K562 (cell line): ENCODE data around the gene BTBD17. TPM values are rescaled to one million over a fixed set of nuclear protein-coding genes. Genes with fewer than 3 reads are reported as not detected.

ENCODE experiments used
- ATAC-seq: fragments of 200-7000 bp; cut with Tn5 transposase; 3 replicates; pipeline ENCODE4 v1.9.1; 2020; ENCODE audit warnings: moderate library complexity
- BruUV-seq: library from RNA; stranded (reverse); fragments of 400-500 nt; replicated peaks from 2 replicates; lab custom pipeline; 2021; lab: Mats Ljungman, UMichigan
- CTCF ChIA-PET: fragments of 300-600 bp; formaldehyde crosslinking; extraction: SDS; loops from one replicate; lab custom pipeline; 2021; ENCODE audit warnings: low intra/inter-chr PET ratio; lab: Yijun Ruan, JAX
- POLR2A ChIA-PET: fragments of 300-600, 350-650 bp; sonication (Branson Sonifier 250); formaldehyde crosslinking; extraction: SDS; loops from one replicate; lab custom pipeline; 2021; ENCODE audit warnings: antibody characterized with exemption, inconsistent platforms; lab: Yijun Ruan, JAX
- DNase-seq, 4 experiments: peaks; one replicate each; pipeline versions ENCODE4 v3.0.0 to v3.0.0-alpha.2; 2011 to 2018; ENCODE audit warnings: low spot score in 3 of 4, mixed read lengths in 3 of 4; ENCODE audit errors: extremely low read depth in 1 of 4
- FAIRE-seq: peaks from 2 replicates; lab custom pipeline; 2011; peaks lifted over from hg19 to GRCh38; lab: Jason Lieb, UNC
- H2AFZ ChIP-seq: 2 replicates; pipeline ENCODE4 v1.6.0; 2011; ENCODE audit warnings: low read depth, low read length, control low read depth, inconsistent platforms
- H3K27ac ChIP-seq: fragments of 200-600 bp; 3 replicates; pipeline ENCODE4 v1.8.0; 2011; ENCODE audit warnings: low read depth, mild to moderate bottlenecking, control low read depth, inconsistent platforms, low read length, moderate library complexity, mixed read lengths; ENCODE audit errors: extremely low read depth
- H3K27me3 ChIP-seq, 2 experiments: fragments of 300-600 bp in 1 of 2; 2 replicates in 1 of 2; 3 replicates in 1 of 2; pipeline versions ENCODE4 v1.6.0 to v1.8.0; 2011; ENCODE audit warnings: inconsistent platforms in 2 of 2, low read length in 2 of 2, mild to moderate bottlenecking in 1 of 2, mixed read lengths in 1 of 2, moderate library complexity in 1 of 2; ENCODE audit not compliant: control insufficient read depth in 2 of 2, insufficient read depth in 2 of 2
- H3K36me3 ChIP-seq: fragments of 300-600 bp; 3 replicates; pipeline ENCODE4 v1.8.0; 2011; ENCODE audit warnings: mild to moderate bottlenecking, low read length, inconsistent platforms; ENCODE audit not compliant: control insufficient read depth, insufficient read depth
- H3K4me1 ChIP-seq, 2 experiments: fragments of 200-600 bp in 1 of 2; replicated peaks in 1 of 2; 2 replicates in 1 of 2; 3 replicates in 1 of 2; pipeline versions ENCODE4 v1.5.1 to v1.8.0; 2011; ENCODE audit warnings: inconsistent platforms in 2 of 2, low read length in 2 of 2, mild to moderate bottlenecking in 1 of 2, mixed read lengths in 1 of 2, moderate library complexity in 1 of 2; ENCODE audit not compliant: control insufficient read depth in 2 of 2, insufficient read depth in 2 of 2
- H3K4me2 ChIP-seq: 2 replicates; pipeline ENCODE4 v1.6.1; 2011; ENCODE audit warnings: low read length, control low read depth, inconsistent platforms, mixed read lengths; ENCODE audit not compliant: insufficient read depth
- H3K4me3 ChIP-seq: fragments of 200-600 bp; sonication (generic), shearing (Covaris generic); 2 replicates; pipeline ENCODE4 v1.5.1; 2016; ENCODE audit warnings: control low read depth, inconsistent platforms
- H3K79me2 ChIP-seq: fragments of 200-600 bp; 3 replicates; pipeline ENCODE4 v1.8.0; 2011; ENCODE audit warnings: low read length, inconsistent platforms; ENCODE audit not compliant: control insufficient read depth, insufficient read depth
- H3K9ac ChIP-seq, 2 experiments: 2 replicates each; pipeline versions ENCODE4 v1.6.0 to v1.6.1; 2011; ENCODE audit warnings: low read depth in 2 of 2, low read length in 2 of 2, control low read depth in 1 of 2, inconsistent platforms in 1 of 2, mild to moderate bottlenecking in 1 of 2, mixed read lengths in 1 of 2; ENCODE audit not compliant: insufficient read depth in 1 of 2
- H3K9me1 ChIP-seq: one replicate; pipeline ENCODE4 v1.6.0; 2011; ENCODE audit warnings: inconsistent platforms, mild to moderate bottlenecking, low read length, moderate library complexity; ENCODE audit not compliant: control insufficient read depth, insufficient read depth
- H3K9me3 ChIP-seq: replicated peaks from 2 replicates; pipeline ENCODE4 v1.5.1; 2011; ENCODE audit warnings: low read depth, low read length, inconsistent platforms; ENCODE audit not compliant: control insufficient read depth, insufficient read depth
- H4K20me1 ChIP-seq: replicated peaks from 2 replicates; pipeline ENCODE4 v1.6.1; 2011; ENCODE audit warnings: low read length, inconsistent platforms, mixed read lengths; ENCODE audit not compliant: control insufficient read depth, insufficient read depth
- BRD4 ChIP-seq: fragments of 200-600 bp; sonication (generic); IDR thresholded peaks from 2 replicates; pipeline ENCODE4 v1.6.1; 2017; ENCODE audit warnings: inconsistent platforms
- CCNT2 ChIP-seq: IDR thresholded peaks from 2 replicates; pipeline ENCODE4 v1.6.1; 2011; ENCODE audit warnings: borderline replicate concordance, low read depth, mild to moderate bottlenecking, moderate library complexity, mixed read lengths, low read length; ENCODE audit not compliant: insufficient read length; ENCODE audit errors: extremely low read depth
- CTCF ChIP-seq, 3 experiments: IDR thresholded peaks in 2 of 3; conservative IDR thresholded peaks in 1 of 3; 2 replicates each; pipeline ENCODE4 v1.5.1; 2011 to 2012; ENCODE audit warnings: low read length in 3 of 3, mild to moderate bottlenecking in 3 of 3, control low read depth in 2 of 3, improper control_type of control experiment in 1 of 3, inconsistent platforms in 1 of 3, low read depth in 1 of 3, mixed read lengths in 1 of 3, moderate library complexity in 1 of 3; ENCODE audit not compliant: insufficient read depth in 2 of 3
- DDX20 ChIP-seq: fragments of 450-650 bp; IDR thresholded peaks from 2 replicates; pipeline ENCODE4 v1.6.1; 2016; ENCODE audit warnings: missing genetic modification characterization, low read depth, mild to moderate bottlenecking, missing compliant biosample characterization, moderate library complexity
- EGR1 ChIP-seq: fragments of 450-650 bp; conservative IDR thresholded peaks from 2 replicates; pipeline ENCODE4 v1.6.1; 2017; ENCODE audit warnings: mild to moderate bottlenecking
- HNRNPUL1 ChIP-seq: fragments of 200-400 bp; formaldehyde crosslinking; IDR thresholded peaks from 2 replicates; pipeline ENCODE4 v1.6.1; 2017; ENCODE audit warnings: low read length
- KAT2B ChIP-seq: IDR thresholded peaks from one replicate; pipeline ENCODE4 v1.6.1; 2012; ENCODE audit warnings: low read depth, mild to moderate bottlenecking, control low read depth, inconsistent platforms, low read length, moderate library complexity
- KLF16 ChIP-seq: IDR thresholded peaks from 2 replicates; pipeline ENCODE4 v1.6.1; 2016; ENCODE audit warnings: antibody characterized with exemption
- POLR2AphosphoS5 ChIP-seq: IDR thresholded peaks from 2 replicates; pipeline ENCODE4 v1.6.1; 2011; ENCODE audit warnings: mild to moderate bottlenecking, low read depth, low read length, moderate library complexity; ENCODE audit not compliant: control insufficient read depth, insufficient read depth
- RB1 ChIP-seq: fragments of 450-650 bp; IDR thresholded peaks from 2 replicates; pipeline ENCODE4 v1.6.1; 2017; ENCODE audit warnings: low read depth, mild to moderate bottlenecking
- RBM39 ChIP-seq: fragments of 200-400 bp; formaldehyde crosslinking; optimal IDR thresholded peaks from 2 replicates; pipeline ENCODE3; 2018; ENCODE audit warnings: low read depth, low read length
- SMARCC2 ChIP-seq: fragments of 450-650 bp; IDR thresholded peaks from 2 replicates; pipeline ENCODE4 v1.6.1; 2017; ENCODE audit warnings: antibody characterized with exemption, moderate library complexity, mild to moderate bottlenecking, low read depth
- SP1 ChIP-seq: sonication (generic); formaldehyde crosslinking; IDR thresholded peaks from 2 replicates; pipeline ENCODE4 v1.8.1; 2022; ENCODE audit warnings: mild to moderate bottlenecking, missing genetic modification reagents
- THAP7 ChIP-seq: fragments of 250-450 bp; sonication (Bioruptor Pico); IDR thresholded peaks from 2 replicates; pipeline ENCODE4 v1.5.0; 2021
- ZBTB34 ChIP-seq: fragments of 250-450 bp; sonication (Bioruptor Pico); IDR thresholded peaks from 2 replicates; pipeline ENCODE4 v1.8.0; 2021; ENCODE audit warnings: mild to moderate bottlenecking, moderate library complexity
- ZNF184 ChIP-seq: sonication (generic); formaldehyde crosslinking; IDR thresholded peaks from 2 replicates; pipeline ENCODE4 v1.5.0; 2020; ENCODE audit warnings: missing genetic modification reagents
- ZNF277 ChIP-seq: fragments of 250-450 bp; sonication (Bioruptor Pico); IDR thresholded peaks from 2 replicates; pipeline ENCODE4 v1.8.0; 2022; ENCODE audit warnings: inconsistent platforms, mild to moderate bottlenecking, moderate library complexity, borderline replicate concordance
- WGBS: fragments of 100-300 bp; shearing (Covaris generic); methylation state at CpG from one replicate; pipeline ENCODE4 v1.1.6; 2016; ENCODE audit warnings: low coverage, mixed read lengths; ENCODE audit not compliant: insufficient coverage; ENCODE audit errors: missing lambda C conversion rate; 5-methylcytosine and 5-hydroxymethylcytosine counted together
- in situ Hi-C: fragments of 300-500 bp; cut with MboI; formaldehyde crosslinking; loops from 4 replicates; pipeline ENCODE4 v1.15.0; 2018; ENCODE audit warnings: inconsistent platforms, mixed read lengths
- intact Hi-C: fragments of 100-400 bp; cut with micrococcal nuclease; formaldehyde crosslinking; loops from 2 replicates; pipeline ENCODE4 v1.14.2; 2022
- polyA plus RNA-seq, 8 experiments: library from polyadenylated mRNA; depleted of rRNA in 4 of 8; stranded (reverse) in 5 of 8; unstranded in 3 of 8; fragments of >200 nt; fragmentation: Nextera tagmentation in 2 of 8; fragmentation: Illumina TruSeq in 1 of 8; extraction: Ambion mirVana in 2 of 8; extraction: Trizol in 1 of 8; gene quantifications; 2 replicates each; pipeline versions ENCODE4 v1.2.1 to v1.2.3, GENCODE V29; 2011 to 2014; ENCODE audit warnings: inconsistent platforms in 1 of 8, missing spikeins in 1 of 8
- total RNA-seq, 7 experiments: library from RNA; depleted of rRNA in 6 of 7; stranded (reverse); fragments of >200 nt in 6 of 7; fragmentation: Illumina TruSeq in 2 of 7; extraction: Trizol in 2 of 7; gene quantifications; 2 replicates each; pipeline versions ENCODE4 v1.2.1 to v1.2.3, GENCODE V29; 2011 to 2021; ENCODE audit warnings: low replicate concordance in 1 of 7

The BTBD17 gene
- total and polyA plus RNA-seq, 9 of the 15 experiments (the other 6 are each of a cell fraction or from before 2014, with no cell fraction given): not detected

GRCh38 chr17:74379495-74380085 lies 17.9 kb upstream of the BTBD17 start:
- FAIRE-seq: peak; percentile 80
- BruUV-seq: no TSS peak
- TF ChIP-seq ZNF184: no peak
- no peak for TF ChIP-seq ZNF277 (CRISPR knock-in tag)
- peak; percentile 65; the same call in 1 of the 2 replicates for TF ChIP-seq RB1
- TF ChIP-seq THAP7 (CRISPR knock-in tag): no peak
- no peak for TF ChIP-seq KAT2B
- no peak for TF ChIP-seq CCNT2
- TF ChIP-seq KLF16: 0 out of 2 replicates have a peak, but pooled peaks have one; percentile 25
- no peak for TF ChIP-seq HNRNPUL1
- TF ChIP-seq SMARCC2: no peak
- no peak for TF ChIP-seq BRD4
- no peak for TF ChIP-seq ZBTB34 (CRISPR knock-in tag)
- TF ChIP-seq RBM39: no peak
- TF ChIP-seq SP1 (CRISPR knock-in tag): peak; percentile 80
- TF ChIP-seq DDX20 (tag): no peak
- 0 out of 2 replicates have a peak, but pooled peaks have one; percentile 28 for TF ChIP-seq EGR1
- TF ChIP-seq CTCF (IDR thresholded peaks at IDR 0.05 in 2 of 3, conservative IDR thresholded peaks at IDR 0.05 in 1 of 3; ENCODE audit: insufficient read depth in 2 of 3, low read depth in 1 of 3, low read length in 3 of 3): peak; percentile 91 to 95 (median 95)
- TF ChIP-seq POLR2AphosphoS5: no peak

More at GRCh38 chr17:74379495-74380085, 17.9 kb upstream of the BTBD17 start:
- H4K20me1 ChIP-seq: no peaks in the 10 kb centered on the region
- 15% methylated on average over 20 of the region's 20 CpGs for WGBS
- H3K27me3 ChIP-seq: peaks cover 19 to 53% of the 10 kb centered on the region in 2 experiments
- in situ Hi-C loops (loop anchor here (5.0 to 10.0 kb wide), 2 partner anchors 113 to 215 kb away; partner anchors contain the start of gene CD300LD), intact Hi-C loops (loop anchor here (1.0 to 2.0 kb wide), 3 partner anchors 78 to 223 kb away; no protein-coding TSS in a partner anchor)
- DNase-seq (peak; percentile 89 to 92 (median 90)), ATAC-seq (peak; percentile 99)
- no peaks in the 10 kb centered on the region for H3K9me1 ChIP-seq
- H3K79me2 ChIP-seq: no peaks in the 10 kb centered on the region
- no peaks in the 10 kb centered on the region for H3K9me3 ChIP-seq
- H3K36me3 ChIP-seq: no peaks in the 10 kb centered on the region
- H3K27ac ChIP-seq: no peak overlapping the region
- H3K4me3 ChIP-seq: no peak overlapping the region
- H3K4me1 ChIP-seq: peaks cover 0 to 10% of the 10 kb centered on the region in 2 experiments; a peak in 4 of 5 replicates
- CTCF ChIA-PET: interaction anchor here (0.6 to 4.6 kb wide), 8 partner anchors 13 to 357 kb away, joined by 3 to 61 read pairs (median 4); no protein-coding TSS in a partner anchor
- peak overlapping the region in 1 of 2 experiments; percentile 13; a peak in 1 of 4 replicates for H3K9ac ChIP-seq
- POLR2A ChIA-PET: interaction anchor here (0.5 to 0.9 kb wide), 6 partner anchors 15 to 1760 kb away, joined by 3 to 4 read pairs (median 4); no protein-coding TSS in a partner anchor
- H3K4me2 ChIP-seq: no peak overlapping the region; the same call in 1 of the 2 replicates
- H2AFZ ChIP-seq: no peak overlapping the region
